Esophagus muscularis mucosa (tissue), 4 donors: Measurements from ENCODE around the gene CST7. TPM values are rescaled to one million over a fixed set of nuclear protein-coding genes. Genes with fewer than 3 reads are reported as not detected.

Experiments used
- DNase-seq: peaks from one replicate; pipeline ENCODE4 v3.0.0-alpha.2; 2017; ENCODE audit errors: extremely low spot score
- H3K27ac ChIP-seq, 4 donors: fragments of 200-600 bp; sonication (generic); replicated peaks in 1 of 4; 1 replicate in 3 of 4; 2 replicates in 1 of 4; pipeline ENCODE4 v1.5.1; 2016 to 2019; ENCODE audit warnings: mild to moderate bottlenecking in 1 of 4
- H3K27me3 ChIP-seq, 4 donors: fragments of 200-600 bp; sonication (generic); one replicate each; pipeline versions ENCODE4 v1.5.1 to v1.6.0; 2016 to 2019
- H3K36me3 ChIP-seq, 4 donors: fragments of 200-600 bp; sonication (generic); one replicate each; pipeline ENCODE4 v1.5.1; 2016 to 2019
- H3K4me1 ChIP-seq, 4 donors: fragments of 200-600 bp; sonication (generic); one replicate each; pipeline ENCODE4 v1.5.1; 2016 to 2019
- H3K4me3 ChIP-seq, 4 donors: fragments of 200-600 bp; sonication (generic); 1 replicate in 2 of 4; 2 replicates in 2 of 4; pipeline ENCODE4 v1.5.1; 2016 to 2019; ENCODE audit warnings: mild to moderate bottlenecking in 4 of 4, moderate library complexity in 1 of 4
- H3K9me3 ChIP-seq, 4 donors: fragments of 200-600 bp; sonication (generic); 1 replicate in 3 of 4; 2 replicates in 1 of 4; pipeline ENCODE4 v1.5.1; 2016 to 2019
- CTCF ChIP-seq, 3 experiments: fragments of 200-600 bp in 2 of 3; fragments of 450-650 bp in 1 of 3; sonication (generic) in 2 of 3; IDR thresholded peaks; one replicate each; pipeline ENCODE4 v1.5.1; 2017 to 2019; ENCODE audit warnings: antibody characterized with exemption in 3 of 3, mild to moderate bottlenecking in 2 of 3, moderate library complexity in 1 of 3
- EP300 ChIP-seq: sonication (generic); formaldehyde crosslinking; IDR thresholded peaks from one replicate; pipeline ENCODE4 v1.6.1; 2017; ENCODE audit warnings: antibody characterized with exemption
- POLR2A ChIP-seq: fragments of 450-650 bp; IDR thresholded peaks from one replicate; pipeline ENCODE4 v1.6.1; 2017; ENCODE audit warnings: antibody characterized with exemption, moderate library complexity, mild to moderate bottlenecking, low read depth
- POLR2AphosphoS5 ChIP-seq, 2 donors: sonication (generic); formaldehyde crosslinking; IDR thresholded peaks; one replicate each; pipeline ENCODE4 v1.6.1; 2017; ENCODE audit warnings: antibody characterized with exemption in 2 of 2
- WGBS: methylation state at CpG from one replicate; pipeline ENCODE4 v1.1.5; 2018; 5-methylcytosine and 5-hydroxymethylcytosine counted together
- intact Hi-C: fragments of 100-400 bp; cut with DNase I; formaldehyde crosslinking; loops from one replicate; pipeline ENCODE4 v1.15.1; 2023
- total RNA-seq, 4 donors: library from RNA; depleted of rRNA; stranded (reverse); fragments of >200 nt; gene quantifications; one replicate each; pipeline versions ENCODE4 v1.1.0 to v1.2.1, GENCODE V29; 2016

CST7 gene
- total RNA-seq, 4 donors from 2014 or later: 1.2 to 13.8 (median 1.5) TPM; not detected in 1

- DNase-seq: no peak
- intact Hi-C loops: no loop called here
- Histone ChIP-seq H3K27ac (peak overlapping the region in 2 of 4 donors; percentile 10 to 35), H3K36me3 (no peaks in the 10 kb centered on the region), H3K4me3 (peak overlapping the region; percentile 15 to 36 (median 20)), H3K4me1 (no peaks in the 10 kb centered on the region), H3K9me3 (peaks cover 0 to 16% (median 5%) of the 10 kb centered on the region in 4 donors), H3K27me3 (peaks cover 0 to 30% (median 0%) of the 10 kb centered on the region in 4 donors)
- TF ChIP-seq EP300 (no peak), CTCF (IDR thresholded peaks at IDR 0.05) (no peak), POLR2A (no peak), POLR2AphosphoS5 (IDR thresholded peaks at IDR 0.05) (no peak)
- WGBS: 42% methylated on average over 6 of the region's 6 CpGs
These were observed 673 bp downstream of the CST7 start for GRCh38 chr20:24949756-24950127.

- Histone ChIP-seq H3K27me3 (peaks cover 0 to 30% (median 0%) of the 10 kb centered on the region in 4 donors), H3K4me3 (peak overlapping the region in 2 of 4 donors; percentile 21 to 36), H3K9me3 (peaks cover 0 to 13% (median 5%) of the 10 kb centered on the region in 4 donors), H3K4me1 (no peaks in the 10 kb centered on the region), H3K27ac (peak overlapping the region in 1 of 4 donors; percentile 10), H3K36me3 (no peaks in the 10 kb centered on the region)
- intact Hi-C loops: no loop called here
- 79% methylated on average over 2 of the region's 12 CpGs for WGBS
- no peak for DNase-seq
- TF ChIP-seq POLR2AphosphoS5 (IDR thresholded peaks at IDR 0.05) (no peak), EP300 (no peak), POLR2A (no peak), CTCF (IDR thresholded peaks at IDR 0.05) (no peak)
These were observed 1.2 kb downstream of the CST7 start for GRCh38 chr20:24950128-24950835.

- Histone ChIP-seq H3K27me3 (peaks cover 0 to 30% (median 0%) of the 10 kb centered on the region in 4 donors), H3K4me3 (no peak overlapping the region), H3K36me3 (peaks cover 0 to 5% (median 4%) of the 10 kb centered on the region in 4 donors), H3K4me1 (no peaks in the 10 kb centered on the region), H3K27ac (no peak overlapping the region), H3K9me3 (peaks cover 0 to 13% (median 3%) of the 10 kb centered on the region in 4 donors)
- 73% methylated on average over 13 of the region's 16 CpGs for WGBS
- intact Hi-C loops: no loop called here
- no peak for DNase-seq
- TF ChIP-seq POLR2A: no peak
- TF ChIP-seq POLR2AphosphoS5 (IDR thresholded peaks at IDR 0.05): no peak
- no peak for TF ChIP-seq CTCF (IDR thresholded peaks at IDR 0.05)
- no peak for TF ChIP-seq EP300
These were observed 1.9 kb downstream of the CST7 start for GRCh38 chr20:24950836-24951525.

GRCh38 chr20:24951536-24952083, 2.5 kb downstream of the CST7 start:
- H3K36me3 ChIP-seq: peaks cover 0 to 11% (median 10%) of the 10 kb centered on the region in 4 donors
- H3K27me3 ChIP-seq: peaks cover 0 to 30% (median 0%) of the 10 kb centered on the region in 4 donors
- H3K27ac ChIP-seq: no peak overlapping the region
- intact Hi-C loops: no loop called here
- no peaks in the 10 kb centered on the region for H3K4me1 ChIP-seq
- peaks cover 0 to 7% (median 0%) of the 10 kb centered on the region in 4 donors for H3K9me3 ChIP-seq
- 53% methylated on average over 10 of the region's 11 CpGs for WGBS
- H3K4me3 ChIP-seq: no peak overlapping the region
- no peak for TF ChIP-seq CTCF (IDR thresholded peaks at IDR 0.05)
- TF ChIP-seq POLR2A: no peak
- no peak for TF ChIP-seq EP300
- TF ChIP-seq POLR2AphosphoS5 (IDR thresholded peaks at IDR 0.05): no peak
- no peak for DNase-seq
